Measurements from ENCODE around the gene LCN15.
"Not testable (repeated sequence)": the region's sequence is repeated elsewhere in the genome, so short reads cannot be mapped to it uniquely, and the experiment has no call there.

LCN15 gene

DNA sequence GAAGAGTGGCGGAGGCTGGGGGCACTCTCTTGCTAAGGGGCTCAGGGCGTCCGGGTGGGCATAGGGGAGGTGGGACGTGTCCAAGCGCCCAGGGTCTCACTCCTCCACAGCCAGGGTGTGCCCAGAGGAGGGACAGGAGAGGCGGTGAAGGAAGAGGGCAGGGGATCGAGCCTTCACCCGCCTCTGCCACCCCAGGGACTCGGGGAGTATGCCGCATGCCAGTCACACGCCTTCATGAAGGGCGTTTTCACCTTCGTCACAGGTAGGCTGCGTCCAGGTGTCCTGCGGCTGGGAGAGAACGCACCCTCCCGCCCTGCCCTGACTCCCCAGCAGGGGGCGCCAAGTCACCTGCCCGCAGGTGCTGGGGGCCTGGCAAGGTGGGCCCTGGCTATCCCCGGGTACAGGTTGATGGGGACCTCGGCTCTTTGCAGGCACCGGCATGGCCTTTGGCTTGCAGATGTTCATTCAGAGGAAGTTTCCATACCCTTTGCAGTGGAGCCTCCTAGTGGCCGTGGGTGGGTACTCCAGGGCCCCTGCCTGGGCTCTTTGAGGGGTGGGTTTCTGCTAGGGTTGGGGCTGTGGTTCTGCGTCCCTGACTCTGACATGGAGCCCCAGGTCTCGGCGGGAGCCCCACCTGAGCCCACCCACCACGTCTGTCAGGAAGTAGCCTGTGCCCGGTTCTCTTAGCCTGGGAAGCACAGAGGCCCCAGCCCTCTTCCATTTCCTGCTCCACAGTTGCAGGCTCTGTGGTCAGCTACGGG lies 27.4 kb upstream of the LCN15 start:
- no peaks in the 10 kb centered on the region for H3K27me3 ChIP-seq (ENCODE audit: low read length)
- no peaks in the 10 kb centered on the region for H3K9me2 ChIP-seq (replicated peaks; ENCODE audit: insufficient read depth, low read length)
- no peaks in the 10 kb centered on the region for H3K9me3 ChIP-seq (ENCODE audit: insufficient read depth, low read length)
- peaks cover 6% of the 10 kb centered on the region; the same call in 1 of the 2 replicates for H3F3A ChIP-seq (ENCODE audit: insufficient read depth)
- H4K20me1 ChIP-seq (ENCODE audit: low read depth, low read length): no peaks in the 10 kb centered on the region
- peak overlapping the region; percentile 61 for H3K4me3 ChIP-seq (ENCODE audit: insufficient read depth, low read length, poor library complexity, severe bottlenecking)
- no peak for TF ChIP-seq EZH2phosphoT487 (conservative IDR thresholded peaks at IDR 0.05; ENCODE audit: low read length)
- TF ChIP-seq, protein P1, sequence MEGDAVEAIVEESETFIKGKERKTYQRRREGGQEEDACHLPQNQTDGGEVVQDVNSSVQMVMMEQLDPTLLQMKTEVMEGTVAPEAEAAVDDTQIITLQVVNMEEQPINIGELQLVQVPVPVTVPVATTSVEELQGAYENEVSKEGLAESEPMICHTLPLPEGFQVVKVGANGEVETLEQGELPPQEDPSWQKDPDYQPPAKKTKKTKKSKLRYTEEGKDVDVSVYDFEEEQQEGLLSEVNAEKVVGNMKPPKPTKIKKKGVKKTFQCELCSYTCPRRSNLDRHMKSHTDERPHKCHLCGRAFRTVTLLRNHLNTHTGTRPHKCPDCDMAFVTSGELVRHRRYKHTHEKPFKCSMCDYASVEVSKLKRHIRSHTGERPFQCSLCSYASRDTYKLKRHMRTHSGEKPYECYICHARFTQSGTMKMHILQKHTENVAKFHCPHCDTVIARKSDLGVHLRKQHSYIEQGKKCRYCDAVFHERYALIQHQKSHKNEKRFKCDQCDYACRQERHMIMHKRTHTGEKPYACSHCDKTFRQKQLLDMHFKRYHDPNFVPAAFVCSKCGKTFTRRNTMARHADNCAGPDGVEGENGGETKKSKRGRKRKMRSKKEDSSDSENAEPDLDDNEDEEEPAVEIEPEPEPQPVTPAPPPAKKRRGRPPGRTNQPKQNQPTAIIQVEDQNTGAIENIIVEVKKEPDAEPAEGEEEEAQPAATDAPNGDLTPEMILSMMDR (IDR thresholded peaks at IDR 0.05; ENCODE audit: insufficient read depth, low read length, poor library complexity, severe bottlenecking): peak; percentile 100
- peak overlapping the region; percentile 69 for H3K9ac ChIP-seq (ENCODE audit: low read length)
- H2AFZ ChIP-seq (ENCODE audit: low read depth, low read length, severe bottlenecking): peak overlapping the region; percentile 69
- H3K4me2 ChIP-seq (ENCODE audit: low read depth, low read length, poor library complexity, severe bottlenecking): peak overlapping the region; percentile 65
- H3K27ac ChIP-seq (ENCODE audit: low read depth, low read length): peak overlapping the region; percentile 42
- no peaks in the 10 kb centered on the region for H3K79me2 ChIP-seq (ENCODE audit: insufficient read depth, low read length)
- no peaks in the 10 kb centered on the region for H3K36me3 ChIP-seq (ENCODE audit: low read length)

DNA sequence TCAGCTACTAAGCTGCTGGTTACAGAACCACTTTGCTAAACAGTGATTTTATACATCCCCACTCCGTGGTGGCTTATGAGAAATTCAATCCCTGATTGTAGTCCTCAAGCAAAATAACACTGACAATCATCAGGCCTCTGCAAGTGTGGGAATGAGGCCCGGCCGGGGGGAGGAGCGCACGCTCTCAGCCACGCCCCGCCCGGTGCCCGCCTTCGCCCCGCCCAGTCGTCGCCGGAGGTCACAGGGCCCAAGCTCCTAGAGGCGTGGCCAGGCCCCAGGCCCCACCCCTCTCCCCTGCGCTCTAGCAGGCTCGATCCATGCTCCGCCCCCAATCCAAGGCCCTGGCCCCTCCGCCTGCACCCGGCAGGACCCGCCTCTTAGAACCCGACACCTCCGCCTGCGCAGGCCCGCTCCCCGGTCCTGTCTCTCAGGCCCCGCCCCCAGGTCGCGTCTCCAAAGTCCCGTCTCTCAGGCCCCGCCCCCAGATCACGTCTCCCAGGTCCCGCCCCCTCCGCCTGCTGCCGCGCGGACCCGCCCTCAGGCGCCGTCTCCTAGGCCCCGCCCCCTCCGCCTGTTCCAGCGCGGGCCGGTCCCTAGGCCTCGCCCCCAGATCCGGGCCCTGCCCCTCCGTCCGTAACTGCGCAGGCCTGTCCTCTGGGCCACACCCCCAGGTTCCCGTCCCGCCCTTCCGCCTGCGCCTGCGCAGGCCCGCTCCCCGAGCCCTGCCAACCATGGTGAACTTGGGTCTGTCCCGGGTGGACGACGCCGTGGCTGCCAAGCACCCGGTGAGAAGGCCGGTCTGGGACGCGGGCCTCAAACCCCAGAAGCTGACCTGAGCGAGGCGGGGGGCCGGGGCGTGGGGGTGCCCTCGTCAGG lies 26.6 kb upstream of the LCN15 start, which contains the start of gene TMEM141:
Gene TMEM141 (plus strand): TSS at position 705 of the 876 bp plus-strand sequence. CDS start 27 bp downstream, at position 732.
- H3K9me2 ChIP-seq (replicated peaks; ENCODE audit: insufficient read depth, low read length): no peaks in the 10 kb centered on the region
- H3F3A ChIP-seq (ENCODE audit: insufficient read depth): peaks cover 6% of the 10 kb centered on the region; the same call in 1 of the 2 replicates
- H2AFZ ChIP-seq (ENCODE audit: low read depth, low read length, severe bottlenecking): peak within 1 kb of the TSS; percentile 69
- no peaks in the 10 kb centered on the region for H4K20me1 ChIP-seq (ENCODE audit: low read depth, low read length)
- TF ChIP-seq, protein P1 (IDR thresholded peaks at IDR 0.05; ENCODE audit: insufficient read depth, low read length, poor library complexity, severe bottlenecking): no peak
- no peak for TF ChIP-seq EZH2phosphoT487 (conservative IDR thresholded peaks at IDR 0.05; ENCODE audit: low read length)
- H3K9ac ChIP-seq (ENCODE audit: low read length): peak within 1 kb of the TSS; percentile 69
- H3K79me2 ChIP-seq (ENCODE audit: insufficient read depth, low read length): no peaks in the 10 kb centered on the region
- H3K27ac ChIP-seq (ENCODE audit: low read depth, low read length): peak within 1 kb of the TSS; percentile 42
- H3K4me2 ChIP-seq (ENCODE audit: low read depth, low read length, poor library complexity, severe bottlenecking): peak within 1 kb of the TSS; percentile 66
- no peaks in the 10 kb centered on the region for H3K9me3 ChIP-seq (ENCODE audit: insufficient read depth, low read length)
- no peaks in the 10 kb centered on the region for H3K36me3 ChIP-seq (ENCODE audit: low read length)
- H3K27me3 ChIP-seq (ENCODE audit: low read length): no peaks in the 10 kb centered on the region
- H3K4me3 ChIP-seq (ENCODE audit: insufficient read depth, low read length, poor library complexity, severe bottlenecking): peak within 1 kb of the TSS; percentile 61

DNA sequence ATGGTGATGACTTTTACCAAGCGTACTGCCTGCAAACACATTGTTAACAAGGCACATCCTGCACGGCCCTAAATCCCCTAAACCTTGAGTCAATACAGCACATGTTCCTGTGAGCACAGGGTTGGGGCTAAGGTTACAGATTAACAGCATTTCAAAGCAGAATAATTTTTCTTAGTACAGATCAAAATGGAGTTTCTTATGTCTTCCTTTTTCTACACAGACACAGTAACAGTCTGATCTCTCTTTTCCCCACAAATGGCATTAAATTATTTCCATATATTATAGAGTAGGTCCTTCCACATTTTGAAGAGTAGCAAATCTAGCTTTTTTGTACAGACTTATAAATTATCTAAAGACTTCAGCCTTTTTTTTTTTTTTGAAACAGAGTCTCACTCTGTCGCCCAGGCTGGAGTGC lies 25.2 kb upstream of the LCN15 start:
- no peaks in the 10 kb centered on the region for H3K79me2 ChIP-seq (ENCODE audit: insufficient read depth, low read length)
- no peak overlapping the region for H2AFZ ChIP-seq (ENCODE audit: low read depth, low read length, severe bottlenecking)
- H3K27me3 ChIP-seq (ENCODE audit: low read length): no peaks in the 10 kb centered on the region
- H4K20me1 ChIP-seq (ENCODE audit: low read depth, low read length): no peaks in the 10 kb centered on the region
- H3K4me3 ChIP-seq (ENCODE audit: insufficient read depth, low read length, poor library complexity, severe bottlenecking): no peak overlapping the region
- H3F3A ChIP-seq (ENCODE audit: insufficient read depth): peaks cover 6% of the 10 kb centered on the region; the same call in 1 of the 2 replicates
- no peak overlapping the region for H3K9ac ChIP-seq (ENCODE audit: low read length)
- H3K9me2 ChIP-seq (replicated peaks; ENCODE audit: insufficient read depth, low read length): no peaks in the 10 kb centered on the region
- no peaks in the 10 kb centered on the region for H3K9me3 ChIP-seq (ENCODE audit: insufficient read depth, low read length)
- no peaks in the 10 kb centered on the region for H3K36me3 ChIP-seq (ENCODE audit: low read length)
- no peak overlapping the region for H3K4me2 ChIP-seq (ENCODE audit: low read depth, low read length, poor library complexity, severe bottlenecking)
- H3K27ac ChIP-seq (ENCODE audit: low read depth, low read length): no peak overlapping the region
- no peak for TF ChIP-seq EZH2phosphoT487 (conservative IDR thresholded peaks at IDR 0.05; ENCODE audit: low read length)
- TF ChIP-seq, protein P1 (IDR thresholded peaks at IDR 0.05; ENCODE audit: insufficient read depth, low read length, poor library complexity, severe bottlenecking): no peak

DNA sequence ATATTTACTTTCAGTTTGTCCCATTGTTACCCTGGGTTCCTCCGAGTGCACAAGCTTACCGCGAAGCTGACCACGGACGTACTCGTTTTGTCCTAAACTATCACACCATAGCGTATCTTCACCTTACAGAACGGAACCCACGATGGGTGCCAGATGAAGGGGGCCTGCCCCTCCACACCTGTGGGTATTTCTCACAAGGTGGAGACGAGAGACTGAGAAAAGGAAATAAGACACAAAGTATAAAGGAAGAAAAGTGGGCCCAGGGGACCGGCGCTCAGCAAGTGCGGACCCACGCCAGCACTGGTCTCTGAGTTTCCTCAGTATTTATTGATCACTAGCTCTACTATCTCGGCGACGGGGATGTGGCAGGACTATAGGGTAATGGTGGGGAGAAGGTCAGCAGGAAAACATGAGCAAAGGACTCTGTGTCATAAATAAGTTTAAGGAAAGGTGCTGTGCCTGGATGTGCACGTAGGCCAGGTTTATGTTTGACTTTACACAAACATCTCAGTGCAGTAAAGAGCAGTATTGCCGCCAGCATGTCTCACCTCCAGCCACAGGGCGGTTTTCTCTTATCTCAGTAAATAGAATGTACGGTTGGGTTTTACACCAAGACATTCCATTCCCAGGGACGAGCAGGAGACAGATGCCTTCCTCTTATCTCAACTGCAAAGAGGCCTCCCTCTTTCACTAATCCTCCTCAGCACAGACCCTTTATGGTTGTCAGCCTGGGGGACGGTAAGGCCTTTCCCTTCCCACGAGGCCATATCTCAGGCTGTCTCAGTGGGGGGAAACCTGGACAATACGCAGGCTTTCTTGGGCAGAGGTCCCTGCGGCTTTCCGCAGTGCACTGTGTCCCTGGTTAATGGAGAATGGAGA lies 24.6 kb upstream of the LCN15 start:
- not testable (repeated sequence) for H3K4me2 ChIP-seq (ENCODE audit: low read depth, low read length, poor library complexity, severe bottlenecking); H3K9me3 ChIP-seq (ENCODE audit: insufficient read depth, low read length); H2AFZ ChIP-seq (ENCODE audit: low read depth, low read length, severe bottlenecking); H3K9me2 ChIP-seq (replicated peaks; ENCODE audit: insufficient read depth, low read length); H3K27me3 ChIP-seq (ENCODE audit: low read length); H3K36me3 ChIP-seq (ENCODE audit: low read length); H4K20me1 ChIP-seq (ENCODE audit: low read depth, low read length); H3K79me2 ChIP-seq (ENCODE audit: insufficient read depth, low read length); H3K9ac ChIP-seq (ENCODE audit: low read length); H3K4me3 ChIP-seq (ENCODE audit: insufficient read depth, low read length, poor library complexity, severe bottlenecking); H3F3A ChIP-seq (ENCODE audit: insufficient read depth); H3K27ac ChIP-seq (ENCODE audit: low read depth, low read length)
